Panc1 (cell line): ENCODE results near the gene ZNF431. TPM values are rescaled to one million over a fixed set of nuclear protein-coding genes. Genes with fewer than 3 reads are reported as not detected.

Source experiments
- ATAC-seq: fragments of 200-7000 bp; cut with Tn5 transposase; 2 replicates; pipeline ENCODE4 v1.9.1; 2020; ENCODE audit warnings: mild to moderate bottlenecking, moderate library complexity
- BruUV-seq: library from RNA; stranded (reverse); fragments of 400-500 nt; replicated peaks from 2 replicates; lab custom pipeline; 2021; lab: Mats Ljungman, UMichigan
- CTCF ChIA-PET: fragments of 300-600 bp; sonication (Branson Sonifier 250); formaldehyde crosslinking; loops from one replicate; lab custom pipeline; 2022; ENCODE audit warnings: antibody characterized with exemption; lab: Charles Lee
- POLR2A ChIA-PET: fragments of 300-600 bp; sonication (Branson Sonifier 250); formaldehyde crosslinking; loops from one replicate; lab custom pipeline; 2022; ENCODE audit warnings: antibody characterized with exemption; lab: Charles Lee
- DNase-seq: peaks from one replicate; pipeline ENCODE4 v3.0.0-alpha.2; 2010; ENCODE audit warnings: low read depth, low spot score
- H3K27ac ChIP-seq: 2 replicates; pipeline ENCODE4 v1.5.1; 2011; ENCODE audit warnings: mild to moderate bottlenecking, low read length, inconsistent platforms
- H3K27me3 ChIP-seq: fragments of 200-500 bp; sonication (Bioruptor generic); 2 replicates; pipeline ENCODE4 v1.6.0; 2014; ENCODE audit warnings: low read length, inconsistent platforms; ENCODE audit not compliant: control insufficient read depth, insufficient read depth
- H3K36me3 ChIP-seq: fragments of 200-500 bp; sonication (Bioruptor generic); 2 replicates; pipeline ENCODE4 v1.5.1; 2014; ENCODE audit warnings: inconsistent platforms, mild to moderate bottlenecking, low read length, moderate library complexity; ENCODE audit not compliant: control insufficient read depth, insufficient read depth
- H3K4me1 ChIP-seq: 2 replicates; pipeline ENCODE4 v1.5.1; 2011; ENCODE audit warnings: inconsistent platforms, mild to moderate bottlenecking, low read length, moderate library complexity; ENCODE audit not compliant: control insufficient read depth, insufficient read depth
- H3K4me3 ChIP-seq, 2 experiments: 2 replicates each; pipeline ENCODE4 v1.5.1; 2011 to 2012; ENCODE audit warnings: low read depth in 2 of 2, low read length in 2 of 2, mild to moderate bottlenecking in 2 of 2, inconsistent platforms in 1 of 2, moderate library complexity in 1 of 2
- H3K9me3 ChIP-seq: fragments of 200-500 bp; sonication (Bioruptor generic); 2 replicates; pipeline ENCODE4 v1.5.1; 2014; ENCODE audit warnings: low read depth, mild to moderate bottlenecking, inconsistent platforms, low read length, moderate library complexity; ENCODE audit not compliant: control insufficient read depth, insufficient read depth
- POLR2AphosphoS5 ChIP-seq: IDR thresholded peaks from 2 replicates; pipeline ENCODE4 v1.6.1; 2012; ENCODE audit warnings: mild to moderate bottlenecking, low read depth, low read length, moderate library complexity
- SIN3A ChIP-seq: IDR thresholded peaks from 2 replicates; pipeline ENCODE4 v1.6.1; 2012; ENCODE audit warnings: low read depth, mild to moderate bottlenecking, low read length, moderate library complexity, borderline replicate concordance; ENCODE audit not compliant: insufficient read depth
- TCF7L2 ChIP-seq: IDR thresholded peaks from 2 replicates; pipeline ENCODE4 v1.6.1; 2011; ENCODE audit warnings: mild to moderate bottlenecking, low read depth, low read length, inconsistent platforms
- in situ Hi-C: cut with HindIII; loops from 2 replicates; pipeline ENCODE4 v1.10.0; 2016; ENCODE audit warnings: low sequenced_read_pairs, low pct_unique_long_range_greater_than_20kb
- intact Hi-C: fragments of 100-400 bp; cut with micrococcal nuclease; formaldehyde crosslinking; loops from one replicate; pipeline ENCODE4 v1.10.0; 2022; ENCODE audit not compliant: unreplicated experiment
- total RNA-seq: library from RNA; stranded (reverse); gene quantifications from one replicate; pipeline ENCODE4 v1.2.1, GENCODE V29; 2021; ENCODE audit not compliant: unreplicated experiment
- TF ChIP-seq, protein P1 (sequence below): fragments of 450-650 bp; IDR thresholded peaks from 2 replicates; pipeline ENCODE4 v1.5.1; 2017; ENCODE audit warnings: mild to moderate bottlenecking
- TF ChIP-seq, protein P2 (sequence below), 2 experiments: IDR thresholded peaks; 2 replicates each; pipeline ENCODE4 v1.6.1; 2011 to 2012; ENCODE audit warnings: low read depth in 2 of 2, control low read depth in 1 of 2, low read length in 1 of 2, mild to moderate bottlenecking in 1 of 2, moderate library complexity in 1 of 2; ENCODE audit not compliant: insufficient read depth in 1 of 2

Gene ZNF431
- total RNA-seq, 1 experiment from 2014 or later: 10.8 TPM

DNA sequence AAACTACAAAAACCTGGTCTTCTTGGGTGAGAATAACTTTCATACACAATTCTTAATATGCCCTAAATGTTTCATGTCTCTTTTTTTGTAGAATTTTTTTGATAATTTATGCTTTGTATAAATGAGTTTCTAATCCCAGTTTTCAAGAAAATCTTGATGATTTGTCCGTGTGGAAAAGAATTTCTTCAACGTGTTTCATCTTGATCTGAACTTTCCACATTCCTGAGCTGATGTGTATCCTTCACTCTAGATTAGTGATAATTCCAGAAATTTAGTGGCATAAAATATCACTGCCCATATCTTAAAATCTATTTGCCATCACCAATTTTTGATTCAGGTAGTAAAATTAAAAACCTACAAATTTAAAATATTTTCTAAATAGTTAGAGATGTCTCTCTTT, 24.6 kb downstream of the ZNF431 start:
- ChIA-PET CTCF (no interaction called here), POLR2A (no interaction called here)
- H3K27me3 ChIP-seq: no peaks in the 10 kb centered on the region
- in situ Hi-C loops: no loop called here
- DNase-seq: no peak
- no TSS peak for BruUV-seq
- H3K27ac ChIP-seq: no peak overlapping the region
- TF ChIP-seq, protein P1, sequence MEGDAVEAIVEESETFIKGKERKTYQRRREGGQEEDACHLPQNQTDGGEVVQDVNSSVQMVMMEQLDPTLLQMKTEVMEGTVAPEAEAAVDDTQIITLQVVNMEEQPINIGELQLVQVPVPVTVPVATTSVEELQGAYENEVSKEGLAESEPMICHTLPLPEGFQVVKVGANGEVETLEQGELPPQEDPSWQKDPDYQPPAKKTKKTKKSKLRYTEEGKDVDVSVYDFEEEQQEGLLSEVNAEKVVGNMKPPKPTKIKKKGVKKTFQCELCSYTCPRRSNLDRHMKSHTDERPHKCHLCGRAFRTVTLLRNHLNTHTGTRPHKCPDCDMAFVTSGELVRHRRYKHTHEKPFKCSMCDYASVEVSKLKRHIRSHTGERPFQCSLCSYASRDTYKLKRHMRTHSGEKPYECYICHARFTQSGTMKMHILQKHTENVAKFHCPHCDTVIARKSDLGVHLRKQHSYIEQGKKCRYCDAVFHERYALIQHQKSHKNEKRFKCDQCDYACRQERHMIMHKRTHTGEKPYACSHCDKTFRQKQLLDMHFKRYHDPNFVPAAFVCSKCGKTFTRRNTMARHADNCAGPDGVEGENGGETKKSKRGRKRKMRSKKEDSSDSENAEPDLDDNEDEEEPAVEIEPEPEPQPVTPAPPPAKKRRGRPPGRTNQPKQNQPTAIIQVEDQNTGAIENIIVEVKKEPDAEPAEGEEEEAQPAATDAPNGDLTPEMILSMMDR: no peak
- TF ChIP-seq SIN3A: no peak
- H3K4me3 ChIP-seq: no peak overlapping the region
- no peak for ATAC-seq
- H3K36me3 ChIP-seq: peaks cover 2% of the 10 kb centered on the region; the same call in 1 of the 2 replicates
- intact Hi-C loops: no loop called here
- H3K4me1 ChIP-seq: no peaks in the 10 kb centered on the region
- no peaks in the 10 kb centered on the region for H3K9me3 ChIP-seq

GRCh38 chr19:21197590-21198295, 55.9 kb downstream of the ZNF431 start:
- no peak overlapping the region for H3K4me3 ChIP-seq
- ChIA-PET CTCF (no interaction called here), POLR2A (no interaction called here)
- no peak for DNase-seq
- no peaks in the 10 kb centered on the region for H3K9me3 ChIP-seq
- TF ChIP-seq, protein P1: no peak
- TF ChIP-seq SIN3A (no peak), TCF7L2 (no peak), POLR2AphosphoS5 (no peak)
- TF ChIP-seq, protein P2, sequence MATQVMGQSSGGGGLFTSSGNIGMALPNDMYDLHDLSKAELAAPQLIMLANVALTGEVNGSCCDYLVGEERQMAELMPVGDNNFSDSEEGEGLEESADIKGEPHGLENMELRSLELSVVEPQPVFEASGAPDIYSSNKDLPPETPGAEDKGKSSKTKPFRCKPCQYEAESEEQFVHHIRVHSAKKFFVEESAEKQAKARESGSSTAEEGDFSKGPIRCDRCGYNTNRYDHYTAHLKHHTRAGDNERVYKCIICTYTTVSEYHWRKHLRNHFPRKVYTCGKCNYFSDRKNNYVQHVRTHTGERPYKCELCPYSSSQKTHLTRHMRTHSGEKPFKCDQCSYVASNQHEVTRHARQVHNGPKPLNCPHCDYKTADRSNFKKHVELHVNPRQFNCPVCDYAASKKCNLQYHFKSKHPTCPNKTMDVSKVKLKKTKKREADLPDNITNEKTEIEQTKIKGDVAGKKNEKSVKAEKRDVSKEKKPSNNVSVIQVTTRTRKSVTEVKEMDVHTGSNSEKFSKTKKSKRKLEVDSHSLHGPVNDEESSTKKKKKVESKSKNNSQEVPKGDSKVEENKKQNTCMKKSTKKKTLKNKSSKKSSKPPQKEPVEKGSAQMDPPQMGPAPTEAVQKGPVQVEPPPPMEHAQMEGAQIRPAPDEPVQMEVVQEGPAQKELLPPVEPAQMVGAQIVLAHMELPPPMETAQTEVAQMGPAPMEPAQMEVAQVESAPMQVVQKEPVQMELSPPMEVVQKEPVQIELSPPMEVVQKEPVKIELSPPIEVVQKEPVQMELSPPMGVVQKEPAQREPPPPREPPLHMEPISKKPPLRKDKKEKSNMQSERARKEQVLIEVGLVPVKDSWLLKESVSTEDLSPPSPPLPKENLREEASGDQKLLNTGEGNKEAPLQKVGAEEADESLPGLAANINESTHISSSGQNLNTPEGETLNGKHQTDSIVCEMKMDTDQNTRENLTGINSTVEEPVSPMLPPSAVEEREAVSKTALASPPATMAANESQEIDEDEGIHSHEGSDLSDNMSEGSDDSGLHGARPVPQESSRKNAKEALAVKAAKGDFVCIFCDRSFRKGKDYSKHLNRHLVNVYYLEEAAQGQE (IDR thresholded peaks at IDR 0.05; ENCODE audit: insufficient read depth in 1 of 2, low read depth in 2 of 2, low read length in 1 of 2): no peak
- no peaks in the 10 kb centered on the region for H3K36me3 ChIP-seq
- H3K27me3 ChIP-seq: no peaks in the 10 kb centered on the region
- intact Hi-C loops: no loop called here
- ATAC-seq: no peak
- in situ Hi-C loops: no loop called here
- H3K4me1 ChIP-seq: no peaks in the 10 kb centered on the region
- no TSS peak for BruUV-seq
- no peak overlapping the region for H3K27ac ChIP-seq
